Hepatocyte (in vitro differentiated cells): ENCODE measurements around the gene RRP12. TPM values are rescaled to one million over a fixed set of nuclear protein-coding genes. Genes with fewer than 3 reads are reported as not detected.

ENCODE experiments used
- DNase-seq: peaks from one replicate; pipeline ENCODE4 v3.0.0-alpha.2; 2016; ENCODE audit warnings: low spot score
- H2AFZ ChIP-seq: fragments of 200-600 bp; sonication (generic); 2 replicates; pipeline ENCODE4 v1.6.0; 2016; ENCODE audit warnings: antibody characterized with exemption, mild to moderate bottlenecking
- H3K27ac ChIP-seq: fragments of 200-600 bp; sonication (generic); 2 replicates; pipeline ENCODE4 v1.5.1; 2016; ENCODE audit warnings: mild to moderate bottlenecking
- H3K27me3 ChIP-seq: fragments of 200-600 bp; sonication (generic); 2 replicates; pipeline ENCODE4 v1.6.1; 2016
- H3K36me3 ChIP-seq: fragments of 200-600 bp; sonication (generic); replicated peaks from 2 replicates; pipeline ENCODE4 v1.5.1; 2016; ENCODE audit warnings: low read depth; ENCODE audit not compliant: insufficient read depth
- H3K4me1 ChIP-seq: fragments of 200-600 bp; sonication (generic); 2 replicates; pipeline ENCODE4 v1.5.1; 2016; ENCODE audit warnings: mild to moderate bottlenecking, moderate library complexity; ENCODE audit not compliant: insufficient read depth
- H3K4me2 ChIP-seq: fragments of 200-600 bp; sonication (generic); 2 replicates; pipeline ENCODE4 v1.6.0; 2016
- H3K4me3 ChIP-seq: fragments of 200-600 bp; sonication (generic); 2 replicates; pipeline ENCODE4 v1.5.1; 2016; ENCODE audit warnings: mild to moderate bottlenecking
- H3K79me2 ChIP-seq: fragments of 200-600 bp; sonication (generic); 2 replicates; pipeline ENCODE4 v1.6.0; 2017; ENCODE audit warnings: mild to moderate bottlenecking
- H3K9me2 ChIP-seq: fragments of 200-600 bp; sonication (generic); replicated peaks from 2 replicates; pipeline ENCODE4 v1.6.0; 2017; ENCODE audit warnings: mild to moderate bottlenecking; ENCODE audit not compliant: insufficient read depth
- H3K9me3 ChIP-seq: fragments of 200-600 bp; sonication (generic); 2 replicates; pipeline ENCODE4 v1.5.1; 2016; ENCODE audit warnings: low read depth, mild to moderate bottlenecking
- H4K20me1 ChIP-seq: fragments of 200-600 bp; sonication (generic); 2 replicates; pipeline ENCODE4 v1.6.0; 2016; ENCODE audit warnings: mild to moderate bottlenecking; ENCODE audit not compliant: insufficient read depth, poor library complexity, severe bottlenecking
- CTCF ChIP-seq: fragments of 200-600 bp; sonication (generic); IDR thresholded peaks from 2 replicates; pipeline ENCODE4 v1.5.1; 2016; ENCODE audit warnings: antibody characterized with exemption, mild to moderate bottlenecking; ENCODE audit not compliant: poor library complexity
- EZH2 ChIP-seq: fragments of 200-600 bp; sonication (generic); IDR thresholded peaks from 2 replicates; pipeline ENCODE4 v1.6.1; 2016; ENCODE audit warnings: antibody characterized with exemption, mild to moderate bottlenecking, borderline replicate concordance
- EZH2phosphoT487 ChIP-seq: fragments of 200-600 bp; sonication (generic); IDR thresholded peaks from one replicate; pipeline ENCODE4 v1.6.1; 2018; ENCODE audit warnings: antibody characterized with exemption, mild to moderate bottlenecking, low read depth, moderate library complexity; ENCODE audit not compliant: unreplicated experiment, severe bottlenecking
- WGBS: methylation state at CpG from one replicate; pipeline ENCODE4 v1.1.6; 2016; ENCODE audit warnings: low lambda C conversion rate; ENCODE audit errors: missing lambda C conversion rate; 5-methylcytosine and 5-hydroxymethylcytosine counted together
- polyA plus RNA-seq: library from polyadenylated mRNA; unstranded; fragments of >200 nt; fragmentation: Nextera tagmentation; extraction: Ambion mirVana; gene quantifications from 2 replicates; pipeline ENCODE4 v1.2.1, GENCODE V29; 2016
- total RNA-seq: library from RNA; depleted of rRNA; stranded (reverse); fragments of >200 nt; gene quantifications from 2 replicates; pipeline ENCODE4 v1.2.3, GENCODE V29; 2014

The RRP12 gene
- total and polyA plus RNA-seq, 2 experiments from 2014 or later, result 10.6 to 20.6 TPM

GRCh38 chr10:97319671-97320479 is 81.3 kb downstream of the RRP12 start:
- no peaks in the 10 kb centered on the region for H4K20me1 ChIP-seq
- peaks cover 20% of the 10 kb centered on the region for H3K79me2 ChIP-seq
- WGBS, result 1% methylated on average over 45 of the region's 83 CpGs

GRCh38 chr10:97318772-97319651 is 82.1 kb downstream of the RRP12 start, which contains the start of gene FRAT1:
Gene FRAT1, plus strand, starts transcription at chr10:97319271. Its CDS starts 183 bp downstream, at chr10:97319454.
- peak; percentile 95 for DNase-seq
- Histone ChIP-seq H3K4me3 (peak within 1 kb of the TSS; percentile 94), H4K20me1 (no peaks in the 10 kb centered on the region), H3K9me2 (no peaks in the 10 kb centered on the region), H3K4me1 (peaks cover 19% of the 10 kb centered on the region), H3K79me2 (peaks cover 20% of the 10 kb centered on the region), H3K27ac (peak within 1 kb of the TSS; percentile 100), H3K9me3 (no peaks in the 10 kb centered on the region), H3K36me3 (no peaks in the 10 kb centered on the region), H3K27me3 (no peaks in the 10 kb centered on the region), H3K4me2 (peak within 1 kb of the TSS; percentile 98), H2AFZ (peak within 1 kb of the TSS; percentile 90)
- under 1% methylated on average over 63 of the region's 79 CpGs for WGBS
- TF ChIP-seq CTCF (no peak), EZH2phosphoT487 (no peak), EZH2 (no peak)

More at GRCh38 chr10:97319671-97320479, 81.3 kb downstream of the RRP12 start:
- H3K9me2 ChIP-seq, result no peaks in the 10 kb centered on the region
- H3K27ac ChIP-seq, result peak overlapping the region; percentile 100
- no peaks in the 10 kb centered on the region for H3K27me3 ChIP-seq
- peak overlapping the region; percentile 46 for H3K4me3 ChIP-seq
- TF ChIP-seq EZH2phosphoT487 (no peak), EZH2 (no peak), CTCF (no peak)
- H3K4me1 ChIP-seq, result peaks cover 19% of the 10 kb centered on the region
- H3K9me3 ChIP-seq, result no peaks in the 10 kb centered on the region
- H3K4me2 ChIP-seq, result peak overlapping the region; percentile 98
- H2AFZ ChIP-seq, result peak overlapping the region; percentile 53
- H3K36me3 ChIP-seq, result no peaks in the 10 kb centered on the region
- peak; percentile 73 for DNase-seq

GRCh38 chr10:97314671-97315070 is 86.5 kb downstream of the RRP12 start:
- H2AFZ ChIP-seq, result no peak overlapping the region
- no peak for TF ChIP-seq EZH2
- no peak for TF ChIP-seq CTCF
- no peak for TF ChIP-seq EZH2phosphoT487
- no peaks in the 10 kb centered on the region for H3K9me2 ChIP-seq
- no peaks in the 10 kb centered on the region for H3K9me3 ChIP-seq
- no peaks in the 10 kb centered on the region for H4K20me1 ChIP-seq
- no peaks in the 10 kb centered on the region for H3K27me3 ChIP-seq
- 64% methylated on average over 4 of the region's 4 CpGs for WGBS
- H3K79me2 ChIP-seq, result no peaks in the 10 kb centered on the region
- H3K4me2 ChIP-seq, result no peak overlapping the region
- H3K27ac ChIP-seq, result no peak overlapping the region
- H3K36me3 ChIP-seq, result no peaks in the 10 kb centered on the region
- DNase-seq, result no peak
- H3K4me1 ChIP-seq, result no peaks in the 10 kb centered on the region
- no peak overlapping the region for H3K4me3 ChIP-seq
